Kidney (tissue), 14 donors: ENCODE data around the gene KLK5. TPM values are rescaled to one million over a fixed set of nuclear protein-coding genes. Genes with fewer than 3 reads are reported as not detected.

ENCODE experiments used
- DNase-seq, 5 donors: peaks; one replicate each; pipeline ENCODE4 v3.0.0-alpha.2; 2013 to 2020
- FAIRE-seq: peaks from 2 replicates; lab custom pipeline; 2012; peaks lifted over from hg19 to GRCh38; lab: Jason Lieb, UNC
- H3K27ac ChIP-seq, 2 donors: one replicate each; pipeline ENCODE4 v1.7.0; 2013; ENCODE audit warnings: low read depth in 2 of 2, low read length in 2 of 2, inconsistent platforms in 1 of 2
- H3K27me3 ChIP-seq: one replicate; pipeline ENCODE4 v1.7.1; 2013; ENCODE audit warnings: low read length, inconsistent platforms; ENCODE audit not compliant: control insufficient read depth, insufficient read depth
- H3K36me3 ChIP-seq, 3 donors: one replicate each; pipeline versions ENCODE4 v1.7.0 to v1.7.1; 2013; ENCODE audit warnings: low read length in 3 of 3, control low read depth in 1 of 3, inconsistent platforms in 1 of 3; ENCODE audit not compliant: insufficient read depth in 3 of 3, control insufficient read depth in 2 of 3
- H3K4me1 ChIP-seq, 3 donors: one replicate each; pipeline versions ENCODE4 v1.7.0 to v1.7.1; 2013; ENCODE audit warnings: low read length in 3 of 3, inconsistent platforms in 1 of 3, low read depth in 1 of 3; ENCODE audit not compliant: control insufficient read depth in 2 of 3, insufficient read depth in 2 of 3
- H3K4me3 ChIP-seq, 3 donors: one replicate each; pipeline versions ENCODE4 v1.7.0 to v1.8.1; 2013; ENCODE audit warnings: low read length in 3 of 3, control low read depth in 1 of 3, inconsistent platforms in 1 of 3
- H3K9ac ChIP-seq, 3 donors: one replicate each; pipeline versions ENCODE4 v1.7.0 to v1.7.1; 2013; ENCODE audit warnings: low read length in 3 of 3, control low read depth in 1 of 3, inconsistent platforms in 1 of 3
- H3K9me3 ChIP-seq, 3 donors: one replicate each; pipeline versions ENCODE4 v1.7.0 to v1.7.1; 2013; ENCODE audit warnings: low read length in 3 of 3, control low read depth in 1 of 3, inconsistent platforms in 1 of 3; ENCODE audit not compliant: control insufficient read depth in 2 of 3, insufficient read depth in 1 of 3
- CTCF ChIP-seq: IDR thresholded peaks from 3 replicates; pipeline ENCODE4 v1.5.1; 2012; ENCODE audit warnings: mild to moderate bottlenecking, moderate library complexity, borderline replicate concordance; ENCODE audit not compliant: insufficient read depth; ENCODE audit errors: extremely low read depth
- intact Hi-C: fragments of 100-400 bp; cut with DNase I; formaldehyde crosslinking; loops from one replicate; pipeline ENCODE4 v1.11.1; 2022
- polyA plus RNA-seq: library from polyadenylated mRNA; stranded (reverse); fragments of 350-450 nt; fragmentation: Illumina TruSeq; extraction: RNeasy Lipid Tissue Mini Kit (QIAGEN cat#74804); gene quantifications from one replicate; pipeline ENCODE4 v1.2.3, GENCODE V29; 2014; ENCODE audit warnings: low read depth, low replicate concordance; ENCODE audit not compliant: insufficient read depth
- total RNA-seq: library from RNA; stranded (reverse); fragmentation: NEBNext Ultra II Directional; extraction: Animal tissue kit (Norgen Biotek cat#: 25700); gene quantifications from one replicate; pipeline ENCODE4 v1.2.1, GENCODE V29; 2021
- donor health status: control.
- donor health status: control.
- donor health status: control.
- donor health status: control.
- donor health status: control.
- donor health status: DM: yes; HTN: yes; CAD: no.
- donor health status: Normal renal cell carcinoma (clear cell type).

The KLK5 gene
- total and polyA plus RNA-seq, 2 donors from 2014 or later: 0.88 to 1.1 TPM

- Histone ChIP-seq H3K4me1 (no peaks in the 10 kb centered on the region), H3K36me3 (no peaks in the 10 kb centered on the region), H3K27ac (no peak overlapping the region), H3K4me3 (no peak overlapping the region), H3K9ac (no peak overlapping the region), H3K9me3 (no peaks in the 10 kb centered on the region), H3K27me3 (no peaks in the 10 kb centered on the region)
- no peak for DNase-seq
- intact Hi-C loops: no loop called here
- FAIRE-seq: no peak
- no peak for TF ChIP-seq CTCF
These were observed 20.7 kb downstream of the KLK5 start for GRCh38 chr19:50932018-50932689.

GRCh38 chr19:50931023-50931422 lies 21.8 kb downstream of the KLK5 start:
- no peak for TF ChIP-seq CTCF
- intact Hi-C loops: no loop called here
- no peak for FAIRE-seq

GRCh38 chr19:50928831-50929230 lies 24.0 kb downstream of the KLK5 start:
- FAIRE-seq (no peak), DNase-seq (peak in 2 of 5 donors; percentile 26 to 41)
- Histone ChIP-seq H3K27ac (no peak overlapping the region), H3K27me3 (no peaks in the 10 kb centered on the region), H3K4me1 (no peaks in the 10 kb centered on the region), H3K9ac (no peak overlapping the region), H3K36me3 (no peaks in the 10 kb centered on the region), H3K4me3 (no peak overlapping the region), H3K9me3 (no peaks in the 10 kb centered on the region)
- TF ChIP-seq CTCF: no peak
- intact Hi-C loops: no loop called here

More at GRCh38 chr19:50931023-50931422, 21.8 kb downstream of the KLK5 start:
- no peak overlapping the region for H3K27ac ChIP-seq
- no peaks in the 10 kb centered on the region for H3K9me3 ChIP-seq
- H3K27me3 ChIP-seq: no peaks in the 10 kb centered on the region
- no peaks in the 10 kb centered on the region for H3K36me3 ChIP-seq
- no peak overlapping the region for H3K4me3 ChIP-seq
- DNase-seq: no peak
- H3K9ac ChIP-seq: no peak overlapping the region
- H3K4me1 ChIP-seq: no peaks in the 10 kb centered on the region
